Midbrain (tissue), 1 donor: ENCODE measurements around the gene ZNF654.
"Not testable (repeated sequence)": the region's sequence is repeated elsewhere in the genome, so short reads cannot be mapped to it uniquely, and the experiment has no call there.

Experiments used
- DNase-seq: peaks from one replicate; lab custom pipeline; 2025; lab: John Stamatoyannopoulos, UW

ZNF654 gene

DNA sequence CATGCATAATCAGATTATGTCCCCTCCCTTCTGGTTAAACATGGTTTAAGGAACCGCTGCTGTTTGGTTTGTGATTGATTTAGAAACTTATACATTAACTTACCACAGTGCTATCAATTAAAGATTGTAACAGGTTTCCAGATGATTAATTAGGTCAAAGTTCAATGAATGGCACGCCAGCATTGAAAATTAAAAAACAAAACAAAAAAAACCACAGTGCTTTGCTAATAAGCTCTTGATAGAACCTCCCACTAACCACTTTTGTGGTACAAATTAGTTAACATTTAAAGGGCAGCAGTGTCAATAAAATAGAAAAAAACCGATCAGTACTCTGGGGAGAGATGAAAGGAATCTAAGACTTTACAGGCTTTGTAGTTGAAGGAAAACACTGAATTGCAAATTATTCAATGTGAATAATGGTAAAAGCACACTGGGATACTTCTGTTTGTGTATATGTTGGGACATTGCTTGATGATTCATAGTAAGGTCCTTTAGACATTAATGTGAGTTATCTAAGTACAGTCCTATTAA, 83.1 kb downstream of the ZNF654 start:
- DNase-seq, result no peak

DNA sequence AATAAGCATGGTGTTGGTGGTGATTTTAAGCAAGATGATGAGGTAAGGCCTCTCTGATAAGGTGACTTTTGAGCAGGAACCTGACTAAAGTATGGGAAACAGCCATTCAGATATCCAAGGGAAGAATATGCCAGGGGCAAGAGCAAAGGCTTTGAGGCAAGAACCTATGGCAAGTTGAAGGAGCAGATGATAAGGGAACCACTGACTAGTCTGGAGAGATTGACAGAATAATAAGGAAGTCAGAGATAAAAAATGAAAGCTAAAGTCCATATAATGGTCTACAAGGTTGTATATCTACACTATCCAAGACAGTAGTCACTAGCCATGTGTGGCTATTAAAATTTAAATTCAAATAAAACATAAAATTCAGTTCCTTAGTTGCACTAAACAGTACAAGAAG, 88.2 kb downstream of the ZNF654 start:
- no peak for DNase-seq

DNA sequence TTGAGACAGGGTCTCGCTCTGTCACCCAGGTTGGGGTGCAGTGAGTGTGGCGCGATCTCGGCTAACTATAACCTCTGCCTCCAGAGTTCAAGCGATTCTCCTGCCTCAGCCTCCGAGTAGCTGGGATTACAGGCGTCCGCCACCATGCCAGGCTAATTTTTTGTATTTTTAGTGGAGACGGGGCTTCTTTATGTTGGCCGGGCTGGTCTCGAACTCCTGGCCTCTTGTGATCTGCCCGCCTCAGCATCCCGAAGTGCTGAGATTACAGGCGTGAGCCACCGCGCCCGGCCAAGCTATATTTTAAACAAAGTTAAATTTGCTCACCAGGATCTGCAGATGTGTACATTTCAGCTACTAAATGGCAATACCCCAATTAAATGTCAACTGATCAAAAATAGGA, 89.6 kb downstream of the ZNF654 start:
- DNase-seq, result no peak

DNA sequence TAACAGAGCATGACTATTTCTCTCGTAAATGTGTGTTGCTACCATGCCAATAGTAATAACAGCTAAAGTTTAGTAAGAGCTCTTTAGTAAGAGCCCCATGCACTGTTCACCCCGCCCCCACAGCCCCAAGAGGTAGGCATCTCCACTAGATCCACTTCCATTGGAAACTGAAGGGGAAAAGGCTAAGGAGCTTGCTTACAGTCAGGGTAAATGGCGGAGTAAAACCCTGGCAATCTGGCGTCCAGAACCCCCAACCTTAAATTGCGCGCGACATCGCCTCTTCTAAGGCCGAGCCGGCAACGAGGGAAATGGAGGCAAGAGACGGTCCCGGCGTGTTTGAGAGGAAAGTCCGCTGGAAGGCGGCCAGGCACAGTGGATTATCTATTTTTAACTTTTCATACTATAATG, 90.0 kb downstream of the ZNF654 start:
- no peak for DNase-seq

DNA sequence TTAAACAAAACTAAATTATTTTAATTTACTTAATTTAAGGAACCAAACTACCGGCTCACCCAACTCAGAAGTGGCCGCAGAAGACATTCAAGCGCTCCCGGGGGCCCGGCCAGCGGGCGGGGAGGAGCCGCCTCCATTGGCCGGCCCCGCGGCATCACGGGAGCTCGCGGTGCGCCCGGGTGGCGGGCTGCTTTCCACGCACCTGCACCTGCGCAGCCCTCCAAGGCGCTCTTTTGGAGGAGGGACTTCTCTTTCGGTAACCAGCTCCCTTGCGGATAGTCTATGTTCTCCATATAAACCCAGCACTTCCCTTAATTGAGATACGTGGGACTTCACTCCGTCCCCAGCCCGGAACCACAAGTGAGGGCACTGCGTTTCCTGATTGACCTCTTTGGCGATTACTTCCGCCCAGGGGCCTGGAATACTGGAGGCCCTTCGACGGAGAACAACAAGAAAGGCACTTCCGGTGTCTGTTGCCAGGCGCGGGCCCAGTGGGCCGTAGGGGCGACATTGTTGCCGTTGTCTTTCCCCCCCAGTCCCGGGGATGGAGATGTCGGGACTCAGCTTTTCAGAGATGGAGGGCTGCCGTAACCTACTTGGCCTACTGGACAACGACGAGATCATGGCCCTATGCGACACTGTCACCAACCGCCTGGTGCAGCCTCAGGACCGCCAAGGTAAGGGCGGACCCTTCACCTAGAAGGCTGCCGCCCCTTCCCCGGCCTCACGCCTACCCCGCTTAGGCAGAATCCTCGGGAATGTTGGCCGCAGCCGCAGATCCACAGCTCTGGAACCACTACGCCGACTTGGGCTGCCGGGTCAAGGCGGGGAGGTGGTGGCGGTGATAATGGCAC, 90.7 kb downstream of the ZNF654 start, which contains the start of gene C3orf38:
C3orf38 (plus strand) TSS at position 451 of the 854 bp plus-strand sequence; CDS start at position 545, 94 bp downstream.
- peak; percentile 96 for DNase-seq

DNA sequence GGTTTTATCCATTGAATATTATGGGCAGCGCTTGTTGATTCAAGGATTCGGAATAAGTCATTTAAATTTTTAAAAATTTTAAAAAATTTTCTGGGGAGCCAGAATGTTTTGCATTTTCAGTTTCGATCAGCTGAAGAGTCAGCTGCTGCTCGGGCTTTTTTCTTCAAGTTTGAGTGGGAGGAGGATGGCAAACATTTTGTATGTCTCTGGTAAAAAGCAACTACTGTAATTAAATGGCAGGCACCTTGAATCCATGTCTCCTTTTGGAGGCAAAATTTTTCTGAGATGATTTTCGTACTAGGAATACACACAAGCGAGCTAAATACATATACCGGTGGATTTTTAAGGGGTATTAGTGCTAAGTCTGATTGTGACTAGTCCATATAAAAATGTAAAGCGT, 91.3 kb downstream of the ZNF654 start:
- DNase-seq, result peak; percentile 33

DNA sequence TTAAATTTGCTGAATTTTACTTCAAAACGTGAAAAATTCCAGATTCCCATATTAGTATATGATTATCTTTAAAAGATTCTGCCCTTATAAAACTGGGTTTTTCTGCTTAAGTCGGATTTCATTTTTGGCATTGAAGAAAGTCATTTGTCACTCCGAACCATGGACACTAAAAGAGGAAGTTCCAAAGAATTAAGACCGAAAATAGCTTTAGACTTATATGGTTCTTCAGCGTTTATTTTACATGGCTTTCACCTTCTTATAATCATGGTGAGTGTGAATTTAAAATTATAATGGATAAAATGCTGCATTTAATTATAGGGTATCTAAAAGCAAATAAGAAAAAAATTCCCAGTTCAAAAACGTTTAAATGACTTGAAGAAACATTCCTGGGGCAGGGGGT, 91.8 kb downstream of the ZNF654 start:
- no peak for DNase-seq

DNA sequence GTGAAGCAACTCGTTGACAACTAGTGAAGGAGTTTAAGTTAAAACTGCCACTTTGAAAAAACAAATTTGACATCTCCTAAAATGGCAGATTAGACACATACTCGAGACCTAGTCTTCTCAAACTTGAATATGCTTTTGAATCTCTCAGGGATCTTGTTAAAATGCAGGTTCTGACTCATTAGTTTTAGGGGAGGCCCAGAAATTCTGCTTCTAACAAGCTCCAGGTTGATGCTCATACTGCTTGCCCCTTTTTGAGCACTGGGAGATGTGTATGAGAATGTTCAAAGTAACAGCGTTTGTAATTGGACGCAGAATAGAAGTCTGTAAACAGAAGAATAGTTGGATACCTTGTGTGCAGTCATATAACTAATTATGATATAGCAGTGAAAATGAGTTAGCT, 92.3 kb downstream of the ZNF654 start:
- no peak for DNase-seq

DNA sequence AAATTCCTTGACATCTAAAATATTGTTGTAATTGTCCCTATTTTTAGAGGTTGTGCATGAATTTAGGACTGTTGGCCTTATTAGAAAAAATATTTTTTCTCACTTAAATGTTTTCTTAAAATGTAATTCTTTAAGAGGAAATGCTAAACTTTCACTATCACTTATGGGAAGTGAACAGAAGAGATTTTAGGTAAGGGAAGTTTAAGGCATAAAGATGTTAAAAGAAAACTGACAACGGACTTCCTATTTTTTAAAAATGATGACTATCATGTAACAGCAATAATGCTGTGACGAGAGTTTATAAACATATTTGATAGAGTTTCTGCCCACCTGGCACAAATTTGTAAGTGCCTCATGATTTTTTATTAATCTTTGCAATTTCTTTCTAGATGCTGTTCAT, 93.8 kb downstream of the ZNF654 start:
- no peak for DNase-seq

DNA sequence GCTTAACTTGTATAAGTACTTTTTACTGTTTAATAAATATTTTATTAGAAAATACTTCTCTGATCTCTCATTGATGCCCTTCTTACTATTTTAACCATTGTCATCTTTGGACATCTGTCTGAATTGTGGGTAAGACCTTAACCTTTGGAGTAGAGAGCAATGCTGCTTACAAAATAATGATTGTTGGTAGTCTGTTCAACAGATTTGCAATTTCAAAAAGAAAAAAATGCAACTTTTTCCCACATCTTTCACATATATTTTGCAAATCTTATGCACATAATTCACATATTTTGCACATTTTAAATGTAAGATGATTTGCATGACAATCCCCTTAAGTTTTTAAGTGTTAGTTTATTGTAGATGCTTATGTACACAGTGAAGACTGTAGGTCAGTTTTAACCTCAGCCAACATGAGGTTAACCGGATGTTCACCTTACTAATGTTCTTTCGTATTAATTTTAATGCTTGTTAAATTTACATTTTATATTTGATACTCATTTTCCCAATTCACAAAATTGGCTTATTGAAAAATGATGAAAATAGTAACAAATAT, 107.4 kb downstream of the ZNF654 start:
- no peak for DNase-seq

DNA sequence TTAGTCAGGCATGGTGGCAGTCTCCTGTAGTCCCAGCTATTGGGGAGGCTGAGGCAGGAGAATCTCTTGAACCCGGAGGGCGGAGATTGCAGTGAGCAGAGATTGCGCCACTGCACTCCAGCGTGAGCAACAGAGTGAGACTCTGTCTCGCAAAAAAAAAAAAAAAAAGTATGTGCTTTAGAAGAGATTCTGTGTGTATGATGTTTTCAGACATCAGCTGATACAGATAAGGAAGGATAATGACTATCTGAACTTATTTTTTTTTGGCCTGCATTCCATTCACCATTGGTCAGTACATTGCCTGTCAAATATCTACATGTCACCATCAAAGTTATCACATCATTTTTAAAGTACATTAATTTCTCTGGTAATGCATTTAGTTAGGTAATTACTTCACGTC, 108.1 kb downstream of the ZNF654 start:
- DNase-seq, result no peak

DNA sequence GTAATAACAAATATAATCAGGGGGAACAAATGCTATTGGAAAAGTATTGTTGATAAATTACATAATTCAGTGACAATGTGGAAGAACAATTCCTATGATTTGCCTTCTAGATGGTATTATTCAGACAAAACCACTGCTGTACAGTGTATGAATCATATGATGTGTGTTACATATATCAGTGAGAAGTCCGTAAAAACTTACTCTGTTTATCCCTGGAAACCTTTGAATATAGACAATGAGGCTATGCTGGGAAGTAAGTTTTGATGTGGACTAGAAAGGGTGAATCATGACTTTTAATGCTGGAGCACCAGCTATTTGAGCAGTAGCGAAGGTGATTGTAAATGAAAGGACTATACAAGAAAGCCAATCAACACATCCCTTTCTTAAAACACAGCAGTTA, 108.6 kb downstream of the ZNF654 start:
- no peak for DNase-seq

DNA sequence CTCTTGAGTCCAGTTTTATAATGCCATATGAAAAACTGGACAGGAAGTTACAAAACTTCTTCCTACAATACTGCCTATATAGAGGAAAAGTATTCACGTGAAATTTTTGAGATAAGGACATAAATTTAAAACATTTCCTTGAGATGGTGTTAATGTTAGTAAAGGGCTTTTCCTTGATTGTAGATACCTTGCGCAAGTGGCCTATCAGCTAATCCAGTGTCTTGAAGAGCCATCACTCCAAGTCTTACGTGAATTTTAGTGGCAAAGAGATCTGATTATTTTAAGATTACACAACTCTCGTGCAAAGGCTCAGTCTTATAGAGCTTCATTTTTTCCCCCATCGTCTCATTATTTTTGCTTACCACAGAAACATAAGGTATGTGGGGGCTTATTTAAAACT, 109.1 kb downstream of the ZNF654 start:
- DNase-seq, result no peak

DNA sequence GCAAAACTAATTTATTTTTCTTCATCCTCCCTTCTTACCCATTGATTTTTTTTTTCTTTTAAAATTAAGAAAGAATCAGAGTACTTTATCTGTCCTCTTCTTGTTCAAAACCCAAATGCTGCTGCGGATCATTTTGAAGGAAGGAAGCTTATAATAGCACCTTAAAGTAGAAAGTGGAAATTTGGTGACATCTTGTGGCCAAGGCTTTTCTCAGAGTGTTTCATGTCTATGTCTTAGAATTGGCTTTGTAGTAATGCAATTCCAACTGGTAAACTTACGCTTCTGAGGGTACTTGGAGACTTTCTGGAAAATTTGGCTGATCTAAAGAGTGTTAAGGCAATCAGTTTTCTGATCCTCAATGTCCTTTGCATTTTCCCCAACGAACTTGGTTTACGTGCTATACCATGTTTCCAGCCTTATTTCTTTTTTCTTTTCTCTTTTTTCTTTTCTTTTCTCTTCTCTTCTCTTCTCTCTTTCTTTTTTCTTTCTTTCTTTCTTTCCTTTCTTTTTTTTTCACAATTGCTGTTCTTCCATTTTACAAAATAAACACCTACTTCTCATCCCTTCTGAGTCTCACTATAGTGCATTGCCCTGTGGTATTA, 121.4 kb downstream of the ZNF654 start:
- DNase-seq, result peak; percentile 53

DNA sequence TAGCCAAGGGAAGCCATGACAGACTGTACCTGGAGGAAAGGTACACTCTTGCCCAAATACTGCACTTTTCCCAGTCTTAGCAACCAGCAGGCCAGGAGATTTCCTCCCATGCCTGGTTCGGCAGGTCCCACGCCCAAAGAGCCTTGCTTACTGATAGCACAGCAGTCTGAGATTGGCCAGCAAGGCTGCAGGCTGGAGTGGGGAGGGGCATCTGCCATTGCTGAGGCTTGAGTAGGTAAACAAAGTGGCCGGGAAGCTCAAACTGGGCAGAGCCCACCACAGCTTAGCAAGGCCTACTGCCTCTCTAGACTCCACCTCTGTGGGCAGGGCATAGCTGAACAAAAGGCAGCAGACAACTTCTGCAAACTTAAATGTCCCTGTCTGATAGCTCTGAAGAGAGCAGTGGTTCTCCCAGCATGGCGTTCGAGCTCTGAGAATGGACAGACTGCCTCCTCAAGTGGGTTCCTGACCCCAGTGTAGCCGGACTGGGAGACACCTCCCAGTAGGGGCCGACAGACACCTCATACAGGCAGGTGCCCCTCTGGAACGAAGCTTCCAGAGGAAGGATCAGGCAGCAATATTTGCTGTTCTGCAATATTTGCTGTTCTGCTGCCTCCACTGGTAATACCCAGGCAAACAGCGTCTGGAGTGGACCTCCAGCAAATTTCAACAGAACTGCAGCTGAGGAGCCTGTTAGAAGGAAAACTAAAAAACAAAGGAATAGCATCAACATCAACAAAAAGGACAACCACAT, 123.3 kb downstream of the ZNF654 start:
- DNase-seq, result not testable (repeated sequence)

DNA sequence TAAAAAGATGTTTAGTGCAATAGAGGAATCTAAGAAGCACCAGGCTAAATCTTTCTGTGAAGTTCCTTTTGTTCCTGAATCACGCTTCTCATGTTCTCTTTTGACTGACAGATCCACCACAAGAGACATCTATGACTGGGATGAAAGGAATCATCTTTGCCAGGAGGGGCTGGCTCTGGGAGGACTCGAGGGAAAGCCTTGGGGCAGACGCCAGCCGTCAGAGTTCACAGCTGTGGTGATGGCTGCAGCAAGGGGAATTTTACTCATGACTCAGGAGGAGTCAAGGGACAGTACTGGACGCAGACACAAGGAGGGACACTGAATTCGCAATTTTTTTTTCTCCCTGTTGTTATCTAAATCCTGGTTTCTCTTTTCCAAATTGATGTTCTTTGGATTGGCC, 129.4 kb downstream of the ZNF654 start:
- peak; percentile 63 for DNase-seq

DNA sequence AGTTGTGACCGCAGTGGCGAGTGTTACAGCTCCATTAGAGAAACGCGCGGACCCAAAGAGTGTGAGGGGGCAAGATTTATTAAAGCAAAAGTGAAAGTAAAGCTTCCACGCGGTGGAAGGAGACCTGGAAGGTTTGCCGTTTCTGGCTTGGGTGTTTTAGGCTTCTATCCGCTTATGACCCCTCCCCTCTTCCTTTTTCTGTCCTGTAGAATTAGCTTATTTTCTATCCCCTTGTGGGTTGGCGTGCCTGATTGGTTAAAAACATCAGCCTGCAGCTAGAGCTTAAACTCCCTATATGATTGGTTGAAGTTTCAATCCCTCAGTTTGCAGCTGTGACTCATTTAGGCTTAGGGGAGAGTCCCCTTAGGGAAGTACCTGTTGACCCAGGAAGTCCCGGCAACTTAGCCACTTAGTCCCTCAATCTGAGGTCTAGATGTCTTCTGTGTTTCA, 130.3 kb downstream of the ZNF654 start:
- DNase-seq, result no peak

DNA sequence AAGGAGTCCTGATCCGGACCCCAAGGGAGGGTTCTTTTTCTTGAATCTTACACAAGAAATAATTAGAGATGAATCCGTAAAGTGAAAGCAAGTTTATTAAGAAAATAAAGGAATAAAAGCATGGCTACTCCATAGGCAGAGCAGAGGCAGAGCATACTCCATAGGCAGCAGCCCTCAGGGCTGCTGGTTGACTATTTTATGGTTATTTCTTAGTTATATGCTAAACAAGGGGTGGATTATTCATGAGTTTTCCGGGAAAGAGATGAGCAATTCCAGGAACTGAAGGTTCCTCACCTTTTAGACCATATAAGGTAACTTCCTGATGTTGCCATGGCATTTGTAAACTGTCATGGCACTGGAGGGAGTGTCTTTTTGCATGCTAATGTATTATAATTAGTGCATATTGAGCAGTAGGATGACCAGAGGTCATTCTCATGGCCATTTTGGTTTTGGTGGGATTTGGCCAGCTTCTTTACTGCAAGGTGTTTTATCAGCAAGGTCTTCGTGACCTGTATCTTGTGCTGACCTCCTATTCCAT, 132.9 kb downstream of the ZNF654 start:
- no peak for DNase-seq

DNA sequence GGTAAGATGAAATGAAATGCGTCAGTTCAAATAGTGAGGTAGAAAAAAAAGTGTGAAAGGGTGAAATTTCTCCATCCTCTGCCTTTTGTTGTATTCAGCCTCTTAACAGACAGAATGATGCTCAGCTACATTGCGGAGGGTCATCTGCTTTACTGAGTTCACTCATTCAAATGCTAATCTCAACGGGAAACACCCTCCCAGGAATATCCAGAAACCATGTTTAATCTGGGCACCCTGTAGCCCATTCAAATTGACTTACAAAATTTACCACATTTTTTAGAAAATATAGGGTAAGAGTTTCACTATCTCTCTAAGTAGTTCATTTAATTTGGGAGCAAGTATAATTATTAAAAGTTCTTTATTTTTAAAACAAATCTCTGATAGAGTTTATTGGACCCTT, 133.6 kb downstream of the ZNF654 start:
- no peak for DNase-seq
